ENCODE measurements around the gene ADGRF3.

DNA sequence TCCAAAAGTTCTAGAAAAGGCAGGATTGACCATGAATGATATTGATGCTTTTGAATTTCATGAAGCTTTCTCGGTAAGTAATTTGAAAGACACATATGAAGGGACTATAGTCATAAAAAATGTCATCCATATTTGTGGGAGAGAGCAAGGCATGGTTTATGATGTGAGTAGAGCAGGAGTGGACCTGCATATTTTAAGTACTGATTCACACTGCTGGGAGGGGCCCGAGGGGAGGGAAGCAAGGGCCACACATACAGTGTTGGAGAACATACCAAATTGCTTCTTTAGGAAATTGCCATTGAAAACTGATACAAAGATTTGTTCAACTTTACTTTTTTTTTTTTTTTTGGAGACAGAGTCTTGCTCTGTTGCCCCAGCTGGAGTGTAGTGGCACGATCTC is 62.5 kb downstream of the ADGRF3 start:
- TF ChIP-seq, protein P1, sequence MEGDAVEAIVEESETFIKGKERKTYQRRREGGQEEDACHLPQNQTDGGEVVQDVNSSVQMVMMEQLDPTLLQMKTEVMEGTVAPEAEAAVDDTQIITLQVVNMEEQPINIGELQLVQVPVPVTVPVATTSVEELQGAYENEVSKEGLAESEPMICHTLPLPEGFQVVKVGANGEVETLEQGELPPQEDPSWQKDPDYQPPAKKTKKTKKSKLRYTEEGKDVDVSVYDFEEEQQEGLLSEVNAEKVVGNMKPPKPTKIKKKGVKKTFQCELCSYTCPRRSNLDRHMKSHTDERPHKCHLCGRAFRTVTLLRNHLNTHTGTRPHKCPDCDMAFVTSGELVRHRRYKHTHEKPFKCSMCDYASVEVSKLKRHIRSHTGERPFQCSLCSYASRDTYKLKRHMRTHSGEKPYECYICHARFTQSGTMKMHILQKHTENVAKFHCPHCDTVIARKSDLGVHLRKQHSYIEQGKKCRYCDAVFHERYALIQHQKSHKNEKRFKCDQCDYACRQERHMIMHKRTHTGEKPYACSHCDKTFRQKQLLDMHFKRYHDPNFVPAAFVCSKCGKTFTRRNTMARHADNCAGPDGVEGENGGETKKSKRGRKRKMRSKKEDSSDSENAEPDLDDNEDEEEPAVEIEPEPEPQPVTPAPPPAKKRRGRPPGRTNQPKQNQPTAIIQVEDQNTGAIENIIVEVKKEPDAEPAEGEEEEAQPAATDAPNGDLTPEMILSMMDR (IDR thresholded peaks at IDR 0.05) = no peak
- TF ChIP-seq POLR2A (IDR thresholded peaks at IDR 0.05) = no peak
